HepG2 (cell line): ENCODE results near the gene ACSS3. TPM values are rescaled to one million over a fixed set of nuclear protein-coding genes. Genes with fewer than 3 reads are reported as not detected.

Source experiments
- DDIT3 ChIP-seq: sonication (generic); formaldehyde crosslinking; IDR thresholded peaks from 2 replicates; pipeline ENCODE4 v1.4.0; 2020; ENCODE audit warnings: mild to moderate bottlenecking, missing genetic modification reagents
- FOSL2 ChIP-seq: sonication (generic); formaldehyde crosslinking; IDR thresholded peaks from 2 replicates; pipeline ENCODE4 v1.4.0; 2020; ENCODE audit warnings: missing genetic modification reagents
- FOXK1 ChIP-seq: sonication (generic); formaldehyde crosslinking; IDR thresholded peaks from 2 replicates; pipeline ENCODE4 v1.4.0; 2020; ENCODE audit warnings: low read depth, missing genetic modification reagents, borderline replicate concordance
- HMG20A ChIP-seq: IDR thresholded peaks from 2 replicates; pipeline ENCODE4 v1.6.1; 2016; ENCODE audit warnings: borderline replicate concordance
- IRX3 ChIP-seq: sonication (generic); formaldehyde crosslinking; IDR thresholded peaks from 2 replicates; pipeline ENCODE4 v1.8.1; 2023; ENCODE audit warnings: mild to moderate bottlenecking, low read depth, missing genetic modification reagents, borderline replicate concordance
- KDM5B ChIP-seq: sonication (generic); formaldehyde crosslinking; IDR thresholded peaks from 2 replicates; pipeline ENCODE4 v1.4.0; 2020; ENCODE audit warnings: missing genetic modification reagents, mild to moderate bottlenecking, borderline replicate concordance
- MIER3 ChIP-seq: IDR thresholded peaks from 2 replicates; pipeline ENCODE4 v1.6.1; 2016; ENCODE audit warnings: missing compliant biosample characterization, borderline replicate concordance
- NR2C2 ChIP-seq: sonication (generic); formaldehyde crosslinking; IDR thresholded peaks from 2 replicates; pipeline ENCODE4 v1.4.0; 2020; ENCODE audit warnings: missing genetic modification reagents, mild to moderate bottlenecking, moderate library complexity, borderline replicate concordance
- NR2F6 ChIP-seq, 2 experiments: IDR thresholded peaks; 2 replicates each; pipeline ENCODE4 v1.6.1; 2016; ENCODE audit warnings: antibody characterized with exemption in 1 of 2, mild to moderate bottlenecking in 1 of 2
- PAXIP1 ChIP-seq: sonication (generic); formaldehyde crosslinking; conservative IDR thresholded peaks from 2 replicates; pipeline ENCODE4 v1.4.0; 2020; ENCODE audit warnings: mild to moderate bottlenecking, missing genetic modification reagents, moderate library complexity
- PBX3 ChIP-seq: sonication (generic); formaldehyde crosslinking; IDR thresholded peaks from 2 replicates; pipeline ENCODE4 v1.8.1; 2023; ENCODE audit warnings: missing genetic modification reagents, inconsistent platforms, borderline replicate concordance
- REPIN1 ChIP-seq: sonication (generic); formaldehyde crosslinking; IDR thresholded peaks from 2 replicates; pipeline ENCODE4 v1.8.0; 2022; ENCODE audit warnings: missing genetic modification reagents, low read depth, mild to moderate bottlenecking, borderline replicate concordance
- SUZ12 ChIP-seq: fragments of 150-350 bp; IDR thresholded peaks from 2 replicates; pipeline ENCODE4 v1.6.1; 2014; ENCODE audit warnings: low read depth, low read length
- WIZ ChIP-seq: sonication (generic); formaldehyde crosslinking; IDR thresholded peaks from 2 replicates; pipeline ENCODE4 v1.5.1; 2020; ENCODE audit warnings: mild to moderate bottlenecking, missing genetic modification reagents
- ZBTB2 ChIP-seq: sonication (generic); formaldehyde crosslinking; IDR thresholded peaks from 2 replicates; pipeline ENCODE4 v1.8.0; 2022; ENCODE audit warnings: low read depth, missing genetic modification reagents
- ZNF510 ChIP-seq: sonication (generic); formaldehyde crosslinking; IDR thresholded peaks from 2 replicates; pipeline ENCODE4 v1.4.0; 2020; ENCODE audit warnings: low read depth, mild to moderate bottlenecking, missing genetic modification reagents
- ZNF710 ChIP-seq: sonication (generic); formaldehyde crosslinking; IDR thresholded peaks from 2 replicates; pipeline ENCODE4 v1.5.0; 2020; ENCODE audit warnings: mild to moderate bottlenecking, missing genetic modification reagents, borderline replicate concordance
- polyA plus RNA-seq, 8 experiments: library from polyadenylated mRNA; depleted of rRNA in 3 of 8; stranded (reverse) in 7 of 8; unstranded in 1 of 8; fragments of >200 nt; fragmentation: Illumina TruSeq in 4 of 8; extraction: Trizol in 4 of 8; gene quantifications; 2 replicates each; pipeline versions ENCODE4 v1.2.1 to v1.2.3, GENCODE V29; 2011 to 2016; ENCODE audit warnings: low read depth in 4 of 8, missing spikeins in 1 of 8, mixed read lengths in 1 of 8; ENCODE audit not compliant: insufficient read depth in 1 of 8
- total RNA-seq, 5 experiments: library from RNA; depleted of rRNA; stranded (reverse); fragments of >200 nt; fragmentation: Illumina TruSeq; extraction: Trizol; gene quantifications; 2 replicates each; pipeline ENCODE4 v1.2.3, GENCODE V29; 2016; ENCODE audit warnings: low read depth in 1 of 5

The ACSS3 gene
- total and polyA plus RNA-seq, 2 of the 13 experiments (the other 11 are each of a cell fraction or from before 2014, with no cell fraction given), result 79.5 to 86.3 TPM

GRCh38 chr12:81120961-81121360, 43.1 kb downstream of the ACSS3 start (continued):
- TF ChIP-seq PAXIP1 (CRISPR knock-in tag) (peak; percentile 88), NR2C2 (CRISPR knock-in tag) (peak; percentile 80), WIZ (CRISPR knock-in tag) (no peak), SUZ12 (no peak), FOSL2 (peak; percentile 15; the same call in 1 of the 2 replicates), ZNF710 (0 out of 2 replicates have a peak, but pooled peaks have one; percentile 71), NR2F6 (IDR thresholded peaks at IDR 0.05) (peak; percentile 81), NR2F6 (CRISPR knock-in tag; IDR thresholded peaks at IDR 0.05) (peak; percentile 62; the same call in 1 of the 2 replicates), REPIN1 (CRISPR knock-in tag) (peak; percentile 61; the same call in 1 of the 2 replicates), MIER3 (CRISPR knock-in tag) (no peak), ZNF510 (CRISPR knock-in tag) (no peak), IRX3 (CRISPR knock-in tag) (no peak), PBX3 (CRISPR knock-in tag) (no peak), ZBTB2 (no peak), DDIT3 (CRISPR knock-in tag) (0 out of 2 replicates have a peak, but pooled peaks have one; percentile 76), HMG20A (CRISPR knock-in tag) (peak; percentile 77), KDM5B (CRISPR knock-in tag) (no peak), FOXK1 (CRISPR knock-in tag) (peak; percentile 62; the same call in 1 of the 2 replicates)
